Fibroblast of the aortic adventitia (primary cell): ENCODE data around the gene TMEM132D. TPM values are rescaled to one million over a fixed set of nuclear protein-coding genes. Genes with fewer than 3 reads are reported as not detected.

Experiments
- DNase-seq: peaks from one replicate; pipeline ENCODE4 v3.0.0-alpha.2; 2010; ENCODE audit warnings: low read depth
- H3K4me3 ChIP-seq: 2 replicates; pipeline ENCODE4 v1.5.1; 2011; ENCODE audit warnings: low read depth, mild to moderate bottlenecking, control low read depth, low read length, moderate library complexity
- total RNA-seq: library from RNA; depleted of rRNA; stranded (reverse); fragments of >200 nt; gene quantifications from 2 replicates; pipeline ENCODE4 v1.2.3, GENCODE V29; 2012; ENCODE audit warnings: low replicate concordance
- TF ChIP-seq, protein P1 (sequence below): IDR thresholded peaks from 2 replicates; pipeline ENCODE4 v1.5.1; 2011; ENCODE audit warnings: mild to moderate bottlenecking, low read length, control low read depth, inconsistent platforms; ENCODE audit not compliant: insufficient read depth

Gene TMEM132D
- total RNA-seq, 1 donor, result not detected

- TF ChIP-seq, protein P1, sequence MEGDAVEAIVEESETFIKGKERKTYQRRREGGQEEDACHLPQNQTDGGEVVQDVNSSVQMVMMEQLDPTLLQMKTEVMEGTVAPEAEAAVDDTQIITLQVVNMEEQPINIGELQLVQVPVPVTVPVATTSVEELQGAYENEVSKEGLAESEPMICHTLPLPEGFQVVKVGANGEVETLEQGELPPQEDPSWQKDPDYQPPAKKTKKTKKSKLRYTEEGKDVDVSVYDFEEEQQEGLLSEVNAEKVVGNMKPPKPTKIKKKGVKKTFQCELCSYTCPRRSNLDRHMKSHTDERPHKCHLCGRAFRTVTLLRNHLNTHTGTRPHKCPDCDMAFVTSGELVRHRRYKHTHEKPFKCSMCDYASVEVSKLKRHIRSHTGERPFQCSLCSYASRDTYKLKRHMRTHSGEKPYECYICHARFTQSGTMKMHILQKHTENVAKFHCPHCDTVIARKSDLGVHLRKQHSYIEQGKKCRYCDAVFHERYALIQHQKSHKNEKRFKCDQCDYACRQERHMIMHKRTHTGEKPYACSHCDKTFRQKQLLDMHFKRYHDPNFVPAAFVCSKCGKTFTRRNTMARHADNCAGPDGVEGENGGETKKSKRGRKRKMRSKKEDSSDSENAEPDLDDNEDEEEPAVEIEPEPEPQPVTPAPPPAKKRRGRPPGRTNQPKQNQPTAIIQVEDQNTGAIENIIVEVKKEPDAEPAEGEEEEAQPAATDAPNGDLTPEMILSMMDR, result no peak
- no peak for DNase-seq
- no peak overlapping the region for H3K4me3 ChIP-seq
Measured at GRCh38 chr12:129332286-129332685, 571.5 kb downstream of the TMEM132D start.

DNA sequence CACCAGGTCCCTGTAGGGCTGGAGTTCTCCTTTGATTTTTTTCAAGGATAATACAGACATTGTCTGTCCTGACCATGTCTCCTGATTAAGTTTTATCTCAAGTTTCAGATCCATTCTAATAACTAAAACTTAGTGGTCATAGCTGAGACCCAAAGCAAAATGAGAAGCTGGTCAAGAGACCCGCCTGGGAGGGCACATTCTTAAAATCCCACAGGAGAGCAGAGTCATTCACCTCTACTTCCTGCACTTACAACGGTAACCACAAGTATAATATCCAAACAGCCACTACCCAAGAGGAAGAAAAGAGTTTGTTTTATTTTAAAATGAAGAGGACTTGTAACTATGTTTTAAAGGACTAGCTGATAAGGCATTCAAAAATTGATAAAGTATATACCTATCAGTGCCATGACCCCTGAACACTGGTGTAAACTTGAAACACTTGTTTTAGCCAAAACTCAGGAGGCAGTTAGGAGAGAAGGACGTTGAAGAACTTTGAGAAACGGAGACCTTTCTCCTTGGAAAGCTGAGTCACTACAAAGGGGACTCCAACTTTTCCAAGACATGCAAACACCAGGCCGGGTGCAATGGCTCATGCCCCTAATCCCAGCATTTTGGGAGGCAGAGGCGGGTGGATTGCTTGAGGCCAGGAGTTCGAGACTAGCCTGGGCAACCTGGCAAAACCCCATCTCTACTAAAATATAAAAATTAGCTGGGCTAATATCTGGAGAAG, 572.3 kb downstream of the TMEM132D start:
- DNase-seq, result no peak
- TF ChIP-seq, protein P1, result no peak
- no peak overlapping the region for H3K4me3 ChIP-seq

DNA sequence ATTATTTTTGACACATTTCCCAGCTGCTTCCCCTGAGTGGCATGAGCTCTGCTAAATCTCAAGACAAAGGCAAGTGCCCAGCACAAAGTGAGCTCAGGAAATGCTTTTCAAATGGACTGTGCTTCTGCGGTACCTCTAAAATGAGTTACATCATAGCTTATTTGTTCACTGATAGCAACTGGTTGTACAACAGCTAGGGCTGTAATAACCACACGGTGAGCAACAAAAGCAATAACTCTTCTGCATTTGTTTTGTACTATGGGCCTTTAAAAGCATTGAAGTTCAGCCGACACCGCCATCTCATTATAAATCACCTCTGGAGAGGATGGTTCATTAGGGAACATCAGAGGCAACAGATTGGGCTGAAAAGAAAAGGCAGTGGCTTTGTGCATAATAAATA, 575.6 kb downstream of the TMEM132D start:
- TF ChIP-seq, protein P1, result no peak
- no peak for DNase-seq

DNA sequence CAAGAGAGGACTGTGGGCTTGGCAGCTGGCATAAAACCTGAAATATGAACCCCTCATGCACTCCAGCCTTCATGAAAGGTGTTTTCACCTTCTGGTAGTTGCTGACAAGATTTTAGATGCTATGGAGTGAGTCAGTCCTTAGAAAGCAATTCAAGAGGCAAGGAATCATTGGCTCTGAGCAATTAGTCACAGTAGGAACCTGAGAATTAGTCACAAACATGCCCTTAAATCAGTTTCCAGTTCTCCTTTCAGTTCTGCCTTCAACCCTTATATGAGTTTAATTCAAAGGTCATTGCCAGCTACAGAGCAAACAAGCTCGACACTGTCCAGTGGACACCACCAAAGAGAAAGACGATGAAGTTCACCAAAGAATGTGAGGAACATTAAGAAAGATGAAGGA, 578.3 kb downstream of the TMEM132D start:
- TF ChIP-seq, protein P1, result no peak
- H3K4me3 ChIP-seq, result no peak overlapping the region
- DNase-seq, result no peak

More for the DNA sequence above, 575.6 kb downstream of the TMEM132D start:
- no peak overlapping the region for H3K4me3 ChIP-seq

GRCh38 chr12:129312048-129312447, 591.8 kb downstream of the TMEM132D start:
- TF ChIP-seq, protein P1, result no peak
- DNase-seq, result no peak
- H3K4me3 ChIP-seq, result no peak overlapping the region

GRCh38 chr12:129310346-129310745, 593.5 kb downstream of the TMEM132D start:
- no peak overlapping the region for H3K4me3 ChIP-seq
- DNase-seq, result no peak
- TF ChIP-seq, protein P1, result no peak

- DNase-seq, result no peak
- TF ChIP-seq, protein P1, result no peak
- H3K4me3 ChIP-seq, result no peak overlapping the region
Measured at GRCh38 chr12:129305851-129306250, 598.0 kb downstream of the TMEM132D start.
